HepG2 (cell line): ENCODE results near the gene GRIP1. TPM values are rescaled to one million over a fixed set of nuclear protein-coding genes. Genes with fewer than 3 reads are reported as not detected.

Experiments
- ATAC-seq: fragments of 200-7000 bp; cut with Tn5 transposase; 3 replicates; pipeline ENCODE4 v1.9.1; 2020; ENCODE audit warnings: mild to moderate bottlenecking, moderate library complexity
- BruUV-seq: library from RNA; stranded (reverse); fragments of 400-500 nt; replicated peaks from 2 replicates; lab custom pipeline; 2021; lab: Mats Ljungman, UMichigan
- CTCF ChIA-PET: fragments of 300-600 bp; formaldehyde crosslinking; extraction: SDS; loops from one replicate; lab custom pipeline; 2021; ENCODE audit warnings: low total read pairs, inconsistent platforms, low intra/inter-chr PET ratio; lab: Yijun Ruan, JAX
- POLR2A ChIA-PET: fragments of 350-600 bp; sonication (Branson Sonifier 250); formaldehyde crosslinking; loops from one replicate; lab custom pipeline; 2020; ENCODE audit warnings: antibody characterized with exemption, inconsistent platforms; lab: Yijun Ruan, JAX
- DNase-seq: peaks from one replicate; pipeline ENCODE4 v3.0.0-alpha.2; 2015; ENCODE audit warnings: low spot score
- FAIRE-seq: peaks from 3 replicates; lab custom pipeline; 2011; peaks lifted over from hg19 to GRCh38; lab: Jason Lieb, UNC
- H2AFZ ChIP-seq: one replicate; pipeline ENCODE4 v1.6.1; 2011; ENCODE audit warnings: low read length, inconsistent platforms
- H3K27ac ChIP-seq: fragments of 300-600 bp; 3 replicates; pipeline ENCODE4 v1.8.0; 2011; ENCODE audit warnings: mixed run types, mild to moderate bottlenecking, mixed read lengths, low read length, inconsistent platforms; ENCODE audit not compliant: insufficient read depth; ENCODE audit errors: extremely low read length
- H3K27me3 ChIP-seq, 2 experiments: fragments of 200-600 bp in 1 of 2; 2 replicates in 1 of 2; 3 replicates in 1 of 2; pipeline versions ENCODE4 v1.6.0 to v1.8.0; 2011; ENCODE audit warnings: low read length in 2 of 2, mild to moderate bottlenecking in 2 of 2, moderate library complexity in 2 of 2, inconsistent platforms in 1 of 2; ENCODE audit not compliant: insufficient read depth in 2 of 2, control insufficient read depth in 1 of 2
- H3K36me3 ChIP-seq, 2 experiments: fragments of 200-600 bp in 1 of 2; replicated peaks in 1 of 2; 2 replicates in 1 of 2; 3 replicates in 1 of 2; pipeline versions ENCODE4 v1.5.1 to v1.8.0; 2011; ENCODE audit warnings: low read length in 2 of 2, inconsistent platforms in 1 of 2; ENCODE audit not compliant: insufficient read depth in 2 of 2, control insufficient read depth in 1 of 2
- H3K4me1 ChIP-seq: 2 replicates; pipeline ENCODE4 v1.5.1; 2012; ENCODE audit warnings: low read length, inconsistent platforms; ENCODE audit not compliant: insufficient read depth
- H3K4me2 ChIP-seq: 2 replicates; pipeline ENCODE4 v1.6.0; 2011; ENCODE audit warnings: low read depth, low read length, inconsistent platforms
- H3K4me3 ChIP-seq, 3 experiments: fragments of 200-600 bp in 1 of 3; sonication (generic), shearing (Covaris generic) in 1 of 3; replicated peaks in 1 of 3; 2 replicates each; pipeline ENCODE4 v1.5.1; 2011 to 2016; ENCODE audit warnings: low read length in 3 of 3, inconsistent platforms in 2 of 3, low read depth in 2 of 3, mild to moderate bottlenecking in 2 of 3, control low read depth in 1 of 3, mixed read lengths in 1 of 3; ENCODE audit not compliant: insufficient read depth in 1 of 3
- H3K79me2 ChIP-seq: one replicate; pipeline ENCODE4 v1.6.1; 2011; ENCODE audit warnings: low read length, inconsistent platforms; ENCODE audit not compliant: insufficient read depth
- H3K9ac ChIP-seq: 2 replicates; pipeline ENCODE4 v1.6.0; 2011; ENCODE audit warnings: mild to moderate bottlenecking, low read depth, low read length, inconsistent platforms; ENCODE audit not compliant: insufficient read depth
- H3K9me3 ChIP-seq: 2 replicates; pipeline ENCODE4 v1.5.1; 2012; ENCODE audit warnings: mild to moderate bottlenecking, low read length
- H4K20me1 ChIP-seq: 2 replicates; pipeline ENCODE4 v1.6.0; 2011; ENCODE audit warnings: inconsistent platforms, mild to moderate bottlenecking, low read length, moderate library complexity; ENCODE audit not compliant: insufficient read depth
- CREM ChIP-seq, 2 experiments: sonication (generic) in 1 of 2; formaldehyde crosslinking in 1 of 2; IDR thresholded peaks; 2 replicates each; pipeline versions ENCODE4 v1.4.0 to v1.6.1; 2016 to 2020; ENCODE audit warnings: antibody characterized with exemption in 1 of 2, mild to moderate bottlenecking in 1 of 2, missing genetic modification reagents in 1 of 2
- EP300 ChIP-seq, 3 experiments: sonication (generic) in 1 of 3; formaldehyde crosslinking in 1 of 3; IDR thresholded peaks; 2 replicates each; pipeline versions ENCODE4 v1.5.1 to v1.6.1; 2011 to 2020; ENCODE audit warnings: low read depth in 2 of 3, low read length in 2 of 3, borderline replicate concordance in 1 of 3, improper control_type of control experiment in 1 of 3, mild to moderate bottlenecking in 1 of 3, missing genetic modification reagents in 1 of 3, moderate library complexity in 1 of 3
- GPN1 ChIP-seq: sonication (generic); formaldehyde crosslinking; IDR thresholded peaks from 2 replicates; pipeline ENCODE4 v1.5.1; 2020; ENCODE audit warnings: missing genetic modification reagents, borderline replicate concordance
- MZF1 ChIP-seq: sonication (generic); formaldehyde crosslinking; IDR thresholded peaks from 2 replicates; pipeline ENCODE4 v1.8.1; 2023; ENCODE audit warnings: mild to moderate bottlenecking, missing genetic modification reagents, borderline replicate concordance
- ZFP62 ChIP-seq: sonication (generic); formaldehyde crosslinking; IDR thresholded peaks from 2 replicates; pipeline ENCODE4 v1.4.0; 2020; ENCODE audit warnings: missing genetic modification reagents
- ZNF121 ChIP-seq: sonication (generic); formaldehyde crosslinking; IDR thresholded peaks from 2 replicates; pipeline ENCODE4 v1.5.0; 2020; ENCODE audit warnings: mild to moderate bottlenecking, missing genetic modification reagents
- ZNF614 ChIP-seq: IDR thresholded peaks from 2 replicates; pipeline ENCODE4 v1.6.1; 2018; ENCODE audit warnings: missing biosample characterization, missing genetic modification reagents, inconsistent platforms, borderline replicate concordance
- WGBS: methylation state at CpG from one replicate; pipeline ENCODE4 v1.1.6; 2017; ENCODE audit warnings: low lambda C conversion rate; 5-methylcytosine and 5-hydroxymethylcytosine counted together
- in situ Hi-C: cut with HindIII; loops from 2 replicates; pipeline ENCODE4 v1.10.0; 2017; ENCODE audit warnings: low pct_unique_long_range_greater_than_20kb; ENCODE audit not compliant: extremely low pct_ligation_motif_present
- intact Hi-C: fragments of 100-400 bp; cut with micrococcal nuclease; formaldehyde crosslinking; loops from one replicate; pipeline ENCODE4 v1.10.0; 2022; ENCODE audit not compliant: unreplicated experiment
- polyA plus RNA-seq, 8 experiments: library from polyadenylated mRNA; depleted of rRNA in 3 of 8; stranded (reverse) in 7 of 8; unstranded in 1 of 8; fragments of >200 nt; fragmentation: Illumina TruSeq in 4 of 8; extraction: Trizol in 4 of 8; gene quantifications; 2 replicates each; pipeline versions ENCODE4 v1.2.1 to v1.2.3, GENCODE V29; 2011 to 2016; ENCODE audit warnings: low read depth in 4 of 8, missing spikeins in 1 of 8, mixed read lengths in 1 of 8; ENCODE audit not compliant: insufficient read depth in 1 of 8
- total RNA-seq, 5 experiments: library from RNA; depleted of rRNA; stranded (reverse); fragments of >200 nt; fragmentation: Illumina TruSeq; extraction: Trizol; gene quantifications; 2 replicates each; pipeline ENCODE4 v1.2.3, GENCODE V29; 2016; ENCODE audit warnings: low read depth in 1 of 5
- TF ChIP-seq, protein P1 (sequence below): sonication (generic); formaldehyde crosslinking; IDR thresholded peaks from 2 replicates; pipeline ENCODE4 v1.8.0; 2022; ENCODE audit warnings: missing genetic modification reagents, mild to moderate bottlenecking, inconsistent platforms, borderline replicate concordance

The GRIP1 gene
- total and polyA plus RNA-seq, 2 of the 13 experiments (the other 11 are each of a cell fraction or from before 2014, with no cell fraction given): not detected

- Histone ChIP-seq H3K4me2 (no peak overlapping the region), H3K27ac (no peak overlapping the region), H3K4me3 (no peak overlapping the region), H3K36me3 (no peaks in the 10 kb centered on the region), H3K4me1 (no peaks in the 10 kb centered on the region), H3K9me3 (no peaks in the 10 kb centered on the region), H3K9ac (no peak overlapping the region), H2AFZ (no peak overlapping the region), H3K79me2 (no peaks in the 10 kb centered on the region), H4K20me1 (no peaks in the 10 kb centered on the region), H3K27me3 (peaks cover 0 to 11% of the 10 kb centered on the region in 2 experiments; a peak in 1 of 5 replicates)
- DNase-seq: no peak
- in situ Hi-C loops (no loop called here), intact Hi-C loops (no loop called here)
- no TSS peak for BruUV-seq
- FAIRE-seq: no peak
- ChIA-PET CTCF (no interaction called here), POLR2A (no interaction called here)
- 0% methylated on average over 1 of the region's 1 CpG for WGBS
- TF ChIP-seq EP300 (IDR thresholded peaks at IDR 0.05; ENCODE audit: low read depth in 2 of 2, low read length in 2 of 2): no peak
- TF ChIP-seq EP300 (CRISPR knock-in tag; IDR thresholded peaks at IDR 0.05; ENCODE audit: borderline replicate concordance): no peak
- no peak for TF ChIP-seq GPN1 (CRISPR knock-in tag)
- no peak for TF ChIP-seq ZFP62
- TF ChIP-seq, protein P1, sequence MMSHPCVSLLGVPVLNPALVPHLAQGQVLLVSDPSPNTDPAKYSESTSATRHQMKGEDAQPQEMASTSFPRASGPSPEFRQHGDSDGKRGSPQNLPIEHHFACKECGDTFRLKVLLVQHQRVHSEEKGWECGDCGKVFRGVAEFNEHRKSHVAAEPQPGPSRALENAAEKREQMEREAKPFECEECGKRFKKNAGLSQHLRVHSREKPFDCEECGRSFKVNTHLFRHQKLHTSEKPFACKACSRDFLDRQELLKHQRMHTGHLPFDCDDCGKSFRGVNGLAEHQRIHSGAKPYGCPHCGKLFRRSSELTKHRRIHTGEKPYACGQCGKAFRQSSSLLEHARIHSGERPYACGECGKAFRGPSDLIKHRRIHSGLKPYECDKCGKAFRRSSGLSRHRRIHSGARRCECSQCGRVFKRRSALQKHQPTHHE (CRISPR knock-in tag): no peak
- TF ChIP-seq ZNF121 (CRISPR knock-in tag): no peak
- TF ChIP-seq MZF1: no peak
- no peak for TF ChIP-seq ZNF614 (CRISPR knock-in tag)
- no peak for TF ChIP-seq CREM (IDR thresholded peaks at IDR 0.05)
- no peak for TF ChIP-seq CREM (CRISPR knock-in tag; IDR thresholded peaks at IDR 0.05)
- no peak for ATAC-seq
Observed at GRCh38 chr12:66438601-66439000, 240.3 kb downstream of the GRIP1 start.
